HG02571 (cell line): ENCODE results near the gene RAPGEF4.
"Not testable (repeated sequence)": the region's sequence is repeated elsewhere in the genome, so short reads cannot be mapped to it uniquely, and the experiment has no call there.

Source experiments
- ATAC-seq: cut with Tn5 transposase; IDR thresholded peaks from one replicate; pipeline ENCODE4 v1.9.1; 2021; ENCODE audit warnings: mild to moderate bottlenecking, moderate library complexity; ENCODE audit not compliant: unreplicated experiment

Gene RAPGEF4

GRCh38 chr2:172770887-172771286 lies 35.2 kb downstream of the RAPGEF4 start:
- no peak for ATAC-seq

GRCh38 chr2:172772633-172773032 lies 37.0 kb downstream of the RAPGEF4 start:
- no peak for ATAC-seq

GRCh38 chr2:172774302-172774701 lies 38.7 kb downstream of the RAPGEF4 start:
- ATAC-seq: no peak

- ATAC-seq: no peak
These were observed 39.7 kb downstream of the RAPGEF4 start for GRCh38 chr2:172775319-172775718.

- no peak for ATAC-seq
These were observed 41.8 kb downstream of the RAPGEF4 start for GRCh38 chr2:172777431-172777830.

GRCh38 chr2:172782506-172783164 lies 47.0 kb downstream of the RAPGEF4 start:
- ATAC-seq: no peak

- ATAC-seq: no peak
These were observed 47.7 kb downstream of the RAPGEF4 start for GRCh38 chr2:172783165-172783898.

GRCh38 chr2:172788871-172789270 lies 53.2 kb downstream of the RAPGEF4 start:
- no peak for ATAC-seq

- no peak for ATAC-seq
These were observed 54.8 kb downstream of the RAPGEF4 start for GRCh38 chr2:172790404-172790803.

- no peak for ATAC-seq
These were observed 56.3 kb downstream of the RAPGEF4 start for GRCh38 chr2:172791953-172792352.

GRCh38 chr2:172792711-172793110 lies 57.1 kb downstream of the RAPGEF4 start:
- no peak for ATAC-seq

- ATAC-seq: not testable (repeated sequence)
These were observed 67.7 kb downstream of the RAPGEF4 start for GRCh38 chr2:172803308-172803707.

GRCh38 chr2:172804423-172804822 lies 68.8 kb downstream of the RAPGEF4 start:
- no peak for ATAC-seq

- no peak for ATAC-seq
These were observed 70.8 kb downstream of the RAPGEF4 start for GRCh38 chr2:172806493-172806892.

- no peak for ATAC-seq
These were observed 71.4 kb downstream of the RAPGEF4 start for GRCh38 chr2:172806996-172807395.

GRCh38 chr2:172808156-172808555 lies 72.5 kb downstream of the RAPGEF4 start:
- ATAC-seq: no peak

- no peak for ATAC-seq
These were observed 75.4 kb downstream of the RAPGEF4 start for GRCh38 chr2:172811027-172811426.

GRCh38 chr2:172812158-172812744 lies 76.6 kb downstream of the RAPGEF4 start:
- ATAC-seq: no peak

- ATAC-seq: no peak
These were observed 77.8 kb downstream of the RAPGEF4 start for GRCh38 chr2:172813314-172813888.

GRCh38 chr2:172817411-172817810 lies 81.8 kb downstream of the RAPGEF4 start:
- ATAC-seq: no peak

- no peak for ATAC-seq
These were observed 84.3 kb downstream of the RAPGEF4 start for GRCh38 chr2:172819943-172820342.
